NCI-H524 (cell line): ENCODE results near the gene PRR7.
"Not testable (repeated sequence)": the region's sequence is repeated elsewhere in the genome, so short reads cannot be mapped to it uniquely, and the experiment has no call there.

Experiments
- DNase-seq, 2 experiments: peaks; one replicate each; lab custom pipeline; 2025; lab: John Stamatoyannopoulos, UW

The PRR7 gene

DNA sequence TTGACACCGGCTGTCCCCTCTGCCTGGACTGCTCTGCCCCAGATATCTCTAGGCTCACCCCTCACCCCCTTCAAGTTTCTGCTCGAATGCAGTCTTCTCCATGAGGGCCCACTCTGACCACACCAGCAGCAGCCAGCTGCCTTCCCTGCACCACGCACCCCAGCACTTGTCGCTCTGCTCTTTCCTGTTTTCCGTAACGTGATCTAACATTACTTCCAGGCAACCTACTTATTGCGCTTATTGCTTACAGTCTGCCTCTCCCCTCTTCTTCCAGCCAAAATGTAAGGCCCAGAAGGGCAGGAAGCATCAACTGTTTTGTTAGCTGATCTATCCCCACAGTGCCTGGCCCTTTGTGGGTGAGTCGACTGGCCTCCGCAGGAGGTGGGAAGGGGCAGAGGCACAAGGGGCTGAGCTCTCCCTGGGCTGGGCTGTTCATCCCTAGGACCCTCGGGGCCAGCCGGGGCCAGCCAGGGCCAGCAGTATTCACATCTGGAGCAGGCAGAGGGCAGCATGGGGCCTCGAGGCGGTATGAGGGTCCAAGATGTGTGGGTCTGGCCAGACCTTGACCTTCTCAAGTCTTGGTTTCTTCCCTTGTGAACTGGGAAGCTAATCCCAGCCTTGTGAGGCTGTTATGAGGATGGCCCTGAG lies 38.4 kb downstream of the PRR7 start:
- peak in 1 of 2 experiments; percentile 42 for DNase-seq

DNA sequence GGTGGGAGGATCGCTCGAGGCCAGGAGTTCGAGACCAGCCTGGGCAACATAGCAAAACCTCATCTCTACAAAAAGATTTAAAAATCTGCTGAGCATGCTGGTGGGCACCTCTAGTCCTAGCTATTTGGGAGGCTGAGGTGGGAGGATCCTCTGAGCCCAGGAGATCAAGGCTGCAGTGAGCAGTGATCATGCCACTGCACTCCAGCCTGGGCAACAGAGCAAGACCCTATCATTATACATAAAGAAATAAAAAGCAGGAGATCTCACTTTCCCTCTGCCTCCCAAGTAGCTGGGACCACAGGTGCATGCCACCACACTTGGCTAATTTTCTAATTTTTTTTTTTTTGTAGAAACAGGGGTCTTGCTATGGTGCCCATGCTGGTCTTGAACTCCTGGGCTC lies 39.1 kb downstream of the PRR7 start:
- not testable (repeated sequence) for DNase-seq

DNA sequence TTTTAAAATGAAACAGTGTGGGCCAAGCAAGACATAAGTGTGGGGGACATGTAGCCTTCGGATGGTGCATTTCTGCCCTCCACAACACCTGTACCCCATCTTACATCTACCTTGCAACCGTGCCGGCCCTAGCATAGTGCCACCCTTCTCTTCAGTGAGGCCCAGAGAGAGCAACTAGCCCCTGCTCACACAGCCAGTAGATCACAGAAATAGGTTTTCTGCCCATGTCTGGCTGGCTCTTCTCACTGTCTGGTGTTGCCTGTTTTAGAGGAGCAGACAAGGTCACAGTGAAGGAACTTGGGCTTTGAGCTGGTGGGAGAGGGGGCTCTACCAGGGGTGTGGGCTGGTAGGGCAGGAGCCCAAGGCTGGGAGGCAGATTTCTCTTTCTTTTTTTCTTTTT lies 39.6 kb downstream of the PRR7 start:
- no peak for DNase-seq

DNA sequence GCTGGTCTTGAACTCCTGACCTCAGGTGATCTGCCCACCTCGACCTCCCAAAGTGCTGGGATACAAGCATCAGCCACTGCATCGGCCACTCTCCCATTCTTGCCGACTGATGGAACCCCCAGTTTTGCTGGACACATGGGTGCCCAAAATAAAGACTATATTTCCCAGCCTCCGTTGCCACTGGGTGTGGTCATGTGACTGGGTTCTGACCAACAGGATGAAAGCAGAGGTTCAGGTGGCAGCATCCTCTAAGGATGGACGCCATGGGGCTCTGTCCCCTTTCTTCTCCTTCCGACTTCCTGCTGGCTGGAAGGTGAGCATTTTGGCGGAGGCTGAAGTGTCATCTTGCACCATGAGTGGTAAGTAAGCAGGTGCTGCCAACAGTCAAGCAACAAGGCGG lies 40.5 kb downstream of the PRR7 start:
- DNase-seq, result no peak

DNA sequence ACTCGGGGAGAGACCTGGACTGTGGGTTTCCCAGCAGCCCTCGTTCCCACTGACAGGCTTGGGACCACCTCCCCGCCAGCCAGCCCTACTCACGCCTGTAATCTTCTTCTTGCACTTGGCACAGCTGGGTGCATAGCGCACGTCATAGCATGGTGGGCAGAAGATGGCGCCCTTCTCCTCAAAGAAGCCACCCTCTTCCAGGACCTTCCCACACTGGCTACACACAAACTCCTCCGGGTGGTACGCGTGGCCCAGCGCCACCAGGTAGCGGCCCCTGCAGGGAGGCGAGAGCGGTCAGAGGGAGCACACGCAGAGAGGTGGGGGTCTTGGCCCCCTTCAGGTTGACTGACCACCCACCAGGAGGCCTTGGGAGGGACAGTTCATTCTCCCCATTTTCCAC lies 41.4 kb downstream of the PRR7 start:
- no peak for DNase-seq

DNA sequence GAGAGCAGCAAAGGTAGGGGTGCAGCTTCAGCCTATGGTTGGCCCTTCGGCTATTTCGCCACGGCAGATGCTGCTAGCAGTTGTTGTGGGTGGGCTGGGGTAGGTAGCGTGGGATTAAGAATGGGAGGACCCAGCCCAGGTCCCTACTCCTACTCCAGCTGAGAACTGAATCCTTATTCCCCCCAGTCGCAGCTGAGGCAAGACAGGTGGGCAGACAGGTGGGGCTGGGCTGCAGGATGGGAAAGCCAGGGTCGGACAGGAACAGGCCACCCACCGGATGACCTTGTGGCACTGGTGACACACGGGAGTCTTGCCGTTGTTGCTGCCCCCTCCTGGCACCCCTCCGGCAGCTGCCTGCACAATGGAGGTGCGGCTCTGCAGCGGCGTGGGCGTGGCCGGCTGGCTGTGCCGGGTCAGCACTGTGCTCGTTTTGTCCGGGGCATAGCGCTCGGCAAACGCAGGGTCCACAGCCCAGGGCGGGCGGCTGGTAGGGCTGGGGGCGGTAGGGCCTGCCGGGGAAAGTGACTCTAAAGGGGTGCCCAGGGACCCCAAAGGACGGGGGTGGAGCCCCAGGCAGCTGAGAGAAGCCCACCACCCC lies 42.6 kb downstream of the PRR7 start:
- DNase-seq, result peak in 1 of 2 experiments; percentile 51

DNA sequence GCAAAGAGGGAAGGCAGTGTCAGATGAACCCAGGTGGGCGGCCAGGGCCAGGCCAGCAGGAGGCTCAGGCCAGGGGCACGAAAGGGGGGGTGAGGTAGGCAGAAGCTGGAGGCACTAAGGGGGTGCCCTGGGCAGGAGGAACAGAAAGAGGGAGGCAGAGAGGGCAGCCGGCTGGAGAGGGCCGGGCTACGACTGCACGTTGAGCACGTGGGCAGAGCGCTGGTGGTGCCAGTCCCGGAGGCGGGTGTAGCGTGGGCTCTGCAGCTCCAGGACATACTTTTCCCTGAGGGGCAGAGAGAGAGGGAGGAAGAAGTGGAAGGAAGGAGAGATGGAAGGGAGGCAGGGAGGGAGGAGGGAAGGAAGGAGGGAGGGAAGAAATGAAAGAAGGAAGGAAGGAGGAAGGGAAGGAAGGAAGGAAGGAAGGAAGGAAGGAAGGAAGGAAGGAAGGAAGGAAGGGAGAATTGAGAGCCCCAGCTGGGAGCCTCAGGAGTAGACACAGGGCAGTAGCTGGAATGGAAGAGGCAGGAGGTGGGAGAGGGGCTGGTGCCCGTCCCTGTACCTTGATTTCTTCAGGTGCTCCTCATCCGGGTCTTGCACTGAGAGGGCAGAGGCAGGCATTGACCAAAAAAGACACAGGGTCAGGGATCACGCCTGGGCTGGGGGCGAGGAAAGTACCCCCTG lies 43.8 kb downstream of the PRR7 start:
- DNase-seq, result no peak

DNA sequence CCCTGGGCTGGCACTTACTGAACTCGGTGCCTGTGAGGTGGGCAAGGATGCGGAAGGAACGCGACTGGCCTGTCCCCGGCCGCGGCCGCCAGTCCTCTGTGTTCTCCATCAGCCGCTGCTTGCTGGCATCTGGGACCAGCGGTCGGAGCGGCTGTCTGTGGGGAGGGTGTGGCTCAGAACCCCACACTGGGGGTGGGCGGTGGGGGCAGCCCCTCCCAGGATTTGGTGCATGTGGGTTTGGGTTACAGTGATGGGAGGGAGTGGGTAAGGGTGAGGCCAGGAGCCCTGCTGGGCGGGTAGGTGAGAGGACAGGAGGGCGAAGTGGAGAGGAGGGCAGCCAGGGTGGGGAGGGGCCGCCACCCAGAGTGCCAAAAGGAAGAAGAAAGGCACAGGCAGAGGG lies 44.4 kb downstream of the PRR7 start:
- DNase-seq, result no peak

DNA sequence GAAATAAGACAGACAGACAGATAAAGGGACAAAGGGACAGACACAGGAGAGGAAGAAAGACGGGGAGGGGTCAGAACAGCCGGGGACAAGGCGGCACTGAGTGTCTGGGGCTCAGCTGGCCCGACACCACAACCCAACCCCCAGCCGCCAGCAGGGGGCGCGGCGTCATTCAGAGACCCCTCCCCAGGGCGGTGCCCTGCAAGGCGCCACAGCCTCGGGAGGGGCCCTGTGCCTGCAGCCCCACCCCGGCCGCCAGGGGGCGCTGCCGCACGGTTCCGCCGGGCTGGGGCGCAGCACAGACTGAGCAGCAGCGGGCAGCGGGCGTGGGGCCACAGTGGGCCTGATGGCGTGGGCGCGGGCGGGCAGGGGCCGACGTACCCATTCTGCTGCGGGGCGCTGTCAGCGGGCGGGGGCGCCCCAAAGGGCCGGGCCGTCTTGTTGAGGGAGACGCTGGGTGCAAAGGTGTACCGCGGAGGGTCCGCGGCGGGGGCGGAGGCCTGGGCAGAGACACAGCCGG lies 44.9 kb downstream of the PRR7 start:
- DNase-seq, result peak in 1 of 2 experiments; percentile 15

DNA sequence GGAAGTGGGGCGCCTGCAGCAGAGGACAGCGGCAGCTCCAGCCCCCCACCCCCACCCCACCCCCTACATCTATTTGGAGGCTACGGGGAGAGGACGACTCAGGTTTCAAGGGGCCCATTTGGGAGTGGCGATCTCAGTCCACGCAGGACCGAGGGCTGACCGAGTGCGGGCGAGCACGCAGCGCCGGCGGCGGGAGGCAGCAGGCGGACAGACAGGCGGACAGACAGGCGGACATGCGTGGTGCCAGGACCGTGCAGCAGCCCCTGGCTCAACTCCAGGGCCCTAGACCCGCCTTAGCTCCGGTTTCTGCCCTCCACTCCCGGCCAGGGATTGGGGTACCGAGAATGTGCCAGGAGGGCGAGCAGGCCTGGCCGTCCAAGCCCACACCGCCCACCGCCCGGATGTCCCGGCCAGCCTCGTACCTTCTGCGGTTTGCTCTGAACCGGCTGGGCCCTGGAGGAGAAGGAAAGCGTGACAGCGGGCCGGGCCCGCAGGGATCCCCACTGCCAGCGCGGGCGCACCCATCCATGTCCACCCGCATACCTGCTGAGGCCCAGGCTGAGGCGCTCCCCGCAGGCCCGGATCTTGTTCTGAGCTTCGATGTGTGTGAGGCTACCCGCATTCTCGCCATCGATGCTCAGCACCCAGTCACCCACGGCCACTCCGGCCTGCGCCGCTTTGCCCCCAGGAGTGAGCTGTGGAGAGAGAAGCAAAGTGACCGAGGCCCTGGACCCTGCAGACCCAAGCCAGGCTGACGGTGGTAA lies 45.6 kb downstream of the PRR7 start:
- no peak for DNase-seq

DNA sequence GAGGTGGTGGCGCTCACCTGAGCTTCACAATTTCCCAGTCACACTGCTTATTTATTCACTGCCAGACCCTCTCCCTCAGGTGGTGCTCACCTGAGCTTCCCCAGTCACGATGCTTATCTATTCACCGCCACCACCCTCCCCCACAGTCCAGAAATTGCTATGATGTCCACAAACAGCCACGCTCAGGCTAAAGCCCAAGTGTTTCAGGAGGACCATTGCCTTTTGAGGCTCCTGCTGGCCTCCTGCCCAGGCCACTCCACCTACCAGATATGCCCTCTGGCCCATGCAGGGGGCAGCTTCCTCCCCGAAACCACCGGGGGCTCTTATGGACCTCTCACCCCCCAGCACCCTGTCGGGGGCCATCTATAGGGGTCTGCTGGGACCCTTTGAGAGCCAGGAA lies 46.2 kb downstream of the PRR7 start:
- no peak for DNase-seq

DNA sequence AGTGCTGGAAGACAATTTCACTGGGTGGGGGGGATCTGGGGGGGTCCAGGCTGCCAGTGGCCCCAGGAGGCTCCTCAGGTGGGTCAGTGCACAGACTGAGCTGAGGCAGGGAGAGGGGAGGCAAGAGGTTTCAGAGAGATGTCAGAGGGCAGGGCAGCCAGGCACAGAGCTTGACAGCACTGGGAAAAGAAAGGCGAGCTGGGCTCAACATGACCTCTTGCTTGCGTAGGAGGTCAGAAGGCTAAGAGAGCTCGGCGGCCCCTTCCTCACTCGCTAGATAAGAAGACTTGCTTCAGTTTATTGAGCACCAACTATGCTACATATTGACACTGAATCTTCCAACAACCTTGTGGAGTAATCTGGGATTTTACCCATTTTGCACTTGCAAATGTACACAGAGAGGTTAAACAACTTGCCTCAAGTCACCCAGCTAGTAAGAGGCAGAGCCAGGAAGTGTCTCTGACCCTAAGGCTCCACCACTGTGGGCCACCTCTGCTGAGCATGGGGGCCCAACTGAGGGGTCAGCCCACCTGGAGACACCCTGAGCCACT lies 47.3 kb downstream of the PRR7 start:
- no peak for DNase-seq

DNA sequence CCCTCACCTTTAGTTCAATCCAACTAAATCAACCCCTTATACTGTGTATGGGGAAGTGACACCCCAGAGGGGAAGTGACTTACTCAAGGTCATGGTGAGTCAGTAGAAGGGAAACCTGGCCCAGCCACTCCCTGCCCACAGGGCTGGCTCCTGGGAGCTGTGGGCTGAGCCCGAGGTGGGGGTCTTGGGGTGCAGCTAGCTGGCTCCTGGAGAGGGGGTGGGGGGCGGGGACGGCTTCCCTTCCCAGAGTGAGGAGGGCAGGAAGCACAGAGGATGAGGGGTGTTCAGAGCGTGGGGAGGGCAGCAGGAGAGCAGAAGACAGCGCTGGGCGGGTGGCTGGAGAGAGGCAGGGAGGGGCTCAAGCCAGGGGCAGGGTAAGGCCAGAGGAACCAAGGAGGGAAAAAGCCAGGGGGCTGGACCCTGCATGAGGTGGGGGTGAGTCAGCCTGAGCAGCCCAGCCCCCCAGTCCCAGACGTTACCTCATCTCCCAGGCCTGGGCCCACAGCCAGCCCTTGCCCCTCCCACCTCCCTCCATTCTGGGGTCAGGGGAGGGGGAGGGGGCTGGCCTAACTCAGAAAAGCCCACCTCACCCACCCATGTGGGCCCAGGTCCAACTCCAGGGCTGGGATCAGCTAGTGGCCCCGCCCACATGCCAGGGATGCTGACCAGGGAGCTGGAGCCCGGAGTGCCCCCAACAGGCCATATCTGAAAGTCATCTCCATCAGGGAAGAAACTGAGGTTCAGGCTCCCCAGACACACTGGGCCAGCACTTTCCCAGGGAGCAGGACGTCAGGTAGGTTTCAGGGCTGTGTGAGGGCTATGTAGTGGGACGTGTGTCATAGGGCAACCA lies 48.0 kb downstream of the PRR7 start:
- DNase-seq, result peak in 1 of 2 experiments; percentile 20

DNA sequence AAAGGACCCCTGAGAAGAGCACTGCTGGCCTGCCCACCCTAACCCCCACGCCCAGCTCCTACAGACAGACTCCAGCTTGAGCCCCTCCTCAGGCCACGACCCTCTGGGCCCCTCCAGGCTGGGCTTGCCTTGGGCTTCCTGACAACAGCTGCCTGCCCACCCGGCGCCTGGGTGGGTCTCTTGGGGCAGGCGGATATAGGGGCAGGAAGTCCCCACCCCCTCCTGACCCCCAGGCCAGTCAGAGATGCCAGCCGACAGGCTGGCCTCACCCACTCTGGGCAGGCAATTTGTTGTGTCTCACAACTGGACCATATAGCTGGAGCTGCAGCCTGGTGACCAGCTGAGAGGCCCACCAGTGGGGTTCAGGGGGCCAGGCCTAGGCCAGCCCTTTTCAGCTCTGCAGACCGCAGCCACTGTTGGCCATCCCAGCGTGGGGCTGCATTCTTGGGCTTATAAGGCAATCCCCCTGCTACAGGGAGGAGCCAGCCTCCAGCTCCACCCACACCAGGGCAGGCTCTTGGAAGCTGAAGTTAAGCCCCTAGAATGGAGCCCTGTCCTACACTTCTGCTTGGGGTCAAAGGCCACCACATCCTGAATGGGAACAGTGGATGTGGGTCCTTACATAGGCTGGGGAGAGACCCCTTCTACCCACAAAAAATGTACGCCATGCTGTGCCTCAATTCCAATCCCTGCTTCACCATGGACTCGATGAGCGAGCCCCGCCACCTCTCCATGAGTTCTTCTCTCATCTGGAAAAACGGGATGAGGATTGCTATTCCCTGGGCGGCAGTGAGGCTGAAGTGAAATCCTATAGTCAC lies 48.8 kb downstream of the PRR7 start:
- no peak for DNase-seq

DNA sequence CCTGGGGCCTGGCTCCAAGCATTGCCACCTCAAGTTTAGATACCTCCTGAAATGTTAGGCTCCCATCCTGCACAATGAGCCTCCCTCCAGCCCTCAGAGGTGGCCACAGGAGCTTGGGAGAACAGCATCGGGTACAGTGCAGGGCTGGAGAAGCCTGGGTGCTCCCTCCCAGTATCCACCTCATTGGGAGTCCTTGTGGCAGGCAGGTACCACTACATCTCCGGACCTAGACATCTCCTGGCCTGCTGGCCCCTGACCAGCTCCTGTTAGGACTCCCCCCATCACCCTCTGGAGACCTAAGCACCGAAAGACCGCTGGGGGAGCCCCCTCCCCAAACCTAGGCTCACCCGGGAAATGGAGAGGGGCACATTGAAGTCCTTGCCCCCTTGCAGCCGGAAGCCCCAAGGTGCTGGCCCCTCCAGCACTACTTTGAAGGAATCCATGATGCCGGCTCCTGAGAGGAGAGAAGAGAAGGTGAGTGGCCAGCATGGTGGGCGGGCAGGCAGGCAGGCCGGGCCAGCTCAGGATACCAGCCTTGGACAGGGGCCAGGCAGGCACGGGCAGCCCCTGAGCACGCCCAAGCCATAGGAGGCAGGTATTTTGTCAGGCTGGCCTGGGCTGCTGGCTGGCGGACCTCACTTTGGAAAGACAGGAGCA lies 49.6 kb downstream of the PRR7 start:
- DNase-seq, result no peak

DNA sequence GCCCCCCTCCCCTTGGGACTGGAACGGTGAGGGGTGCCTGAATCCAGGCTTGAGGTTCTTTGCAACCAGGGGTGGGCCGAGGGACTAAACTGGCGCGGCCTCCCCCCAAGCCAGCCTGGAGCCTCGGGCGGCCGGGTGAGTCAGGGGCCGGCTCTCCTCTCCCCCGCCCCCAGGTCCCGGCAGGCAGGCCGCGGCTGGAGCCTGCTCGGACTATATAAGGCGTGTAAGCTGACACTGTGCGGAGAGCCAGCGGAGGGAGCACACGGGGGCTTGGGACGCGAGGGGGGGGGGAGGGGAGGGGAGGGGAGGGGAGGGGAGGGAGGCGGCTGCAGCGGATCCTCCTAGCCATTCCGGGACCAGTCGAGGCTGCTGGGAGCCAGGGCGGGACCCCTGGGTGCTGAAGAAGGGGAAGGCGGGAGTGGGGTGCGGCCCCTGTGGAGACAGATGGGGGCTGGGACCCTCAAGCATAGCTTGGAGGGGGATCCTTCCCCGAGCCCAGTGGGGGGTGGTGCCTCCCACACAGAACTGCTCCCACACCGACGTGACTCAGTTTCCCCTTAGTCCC lies 50.2 kb downstream of the PRR7 start:
- DNase-seq, result peak; percentile 34 to 69

DNA sequence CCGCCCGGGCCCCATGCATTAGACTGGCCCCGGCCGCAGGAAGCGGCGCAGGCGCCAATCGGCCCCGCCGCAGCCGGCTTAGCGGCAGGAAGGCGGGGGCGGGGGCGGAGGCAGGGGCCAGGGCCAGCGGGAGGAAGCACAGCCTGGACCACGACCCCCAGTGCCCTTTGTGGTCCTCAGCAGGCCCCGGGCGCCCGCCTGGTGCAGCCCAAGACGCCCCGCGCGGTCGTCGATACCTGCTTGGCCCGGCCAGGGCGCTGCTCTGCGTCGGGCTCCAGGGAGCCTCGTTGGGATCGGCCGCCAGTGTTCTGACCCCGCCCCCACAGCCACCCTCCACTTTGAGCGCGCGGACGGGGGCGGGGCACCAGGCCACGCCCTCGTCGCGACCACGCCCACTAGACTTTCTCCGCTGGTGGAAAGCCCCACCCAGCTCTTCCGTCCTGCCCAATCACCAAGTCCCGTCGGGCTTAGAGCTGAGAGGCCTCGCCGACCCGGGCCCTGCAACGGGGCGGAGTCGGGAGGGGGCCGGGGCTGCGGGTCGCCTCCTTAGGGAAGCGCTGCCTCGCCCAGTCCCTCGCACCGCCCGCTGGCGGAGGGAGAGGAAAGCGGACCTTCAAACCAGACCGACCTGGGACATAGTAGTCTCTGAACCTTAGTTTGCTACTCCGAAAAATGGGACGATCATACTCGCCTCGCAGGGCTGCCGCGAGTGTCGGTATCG lies 50.8 kb downstream of the PRR7 start, which contains the start of gene PDLIM7:
Gene PDLIM7 (minus strand): TSS at position 313 of the 721 bp plus-strand sequence. CDS start 1,092 bp downstream, outside the sequence.
- DNase-seq, result peak; percentile 88 to 94

DNA sequence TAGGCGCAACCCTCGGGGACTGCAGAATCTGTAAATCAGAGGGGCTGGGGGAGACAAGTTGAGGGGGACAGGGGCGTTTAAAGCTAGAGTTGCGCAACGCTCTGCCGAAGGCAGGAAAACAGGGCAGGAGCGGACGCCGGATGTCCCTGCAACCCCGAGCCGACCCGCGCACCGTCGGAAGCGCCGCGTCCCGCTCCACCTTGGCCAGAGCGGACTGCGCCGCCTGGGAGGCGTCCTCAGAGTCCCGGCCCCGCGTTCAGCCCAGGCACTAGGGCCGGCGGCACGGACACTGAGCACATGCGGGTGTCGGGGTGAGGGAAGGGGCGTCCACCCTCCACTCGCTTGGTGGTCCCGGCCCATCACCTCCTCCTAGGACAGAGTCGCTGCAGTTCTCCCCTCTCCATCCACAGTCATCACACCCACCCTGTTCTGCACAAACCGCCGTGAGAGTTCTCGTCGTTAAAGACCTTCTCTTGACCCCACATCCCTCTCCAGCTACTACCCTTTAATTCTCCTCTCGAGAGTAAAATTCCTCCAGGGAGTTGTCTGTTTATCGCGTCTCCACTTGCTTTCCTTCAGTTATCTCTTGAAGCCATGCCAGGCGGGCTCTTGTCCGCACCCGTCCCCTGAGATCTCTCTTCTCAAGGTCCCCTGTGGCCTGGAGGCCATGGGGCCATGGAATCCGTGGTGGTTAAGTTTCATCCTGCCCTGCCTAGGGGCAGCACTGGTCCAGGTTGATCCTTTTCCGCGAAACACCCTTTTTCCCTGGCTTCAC lies 51.6 kb downstream of the PRR7 start:
- no peak for DNase-seq
